A549 (cell line): Measurements from ENCODE around the gene PIK3CA. TPM values are rescaled to one million over a fixed set of nuclear protein-coding genes. Genes with fewer than 3 reads are reported as not detected.

ENCODE experiments used
- ATAC-seq, 2 experiments: fragments of 200-7000 bp in 1 of 2; fragments of >200 bp in 1 of 2; cut with Nextera tagmentation in 1 of 2; cut with Tn5 transposase in 1 of 2; 3 replicates each; pipeline versions ENCODE4 v1.8.0 to v1.9.1; 2018 to 2020; ENCODE audit warnings: mild to moderate bottlenecking in 1 of 2, moderate library complexity in 1 of 2
- CTCF ChIA-PET: fragments of 300-600 bp; sonication (Branson Sonifier 250); formaldehyde crosslinking; extraction: SDS; loops from one replicate; lab custom pipeline; 2021; ENCODE audit warnings: antibody characterized with exemption, inconsistent platforms; lab: Yijun Ruan, JAX
- POLR2A ChIA-PET: fragments of 350-600 bp; formaldehyde crosslinking; extraction: SDS; loops from one replicate; lab custom pipeline; 2021; ENCODE audit warnings: antibody characterized with exemption, inconsistent platforms; lab: Yijun Ruan, JAX
- DNase-seq, 2 experiments: peaks; one replicate each; pipeline versions ENCODE4 v3.0.0 to v3.0.0-alpha.2; 2011 to 2016; ENCODE audit warnings: low read depth in 1 of 2, low spot score in 1 of 2
- FAIRE-seq: peaks from 2 replicates; lab custom pipeline; 2011; peaks lifted over from hg19 to GRCh38; lab: Jason Lieb, UNC
- H3K27ac ChIP-seq, 2 experiments: fragments of >200 bp; sonication (Bioruptor Twin); formaldehyde crosslinking; 3 replicates each; pipeline ENCODE4 v1.5.1; 2016 to 2017
- H3K4me1 ChIP-seq: fragments of >200 bp; sonication (Bioruptor Twin); formaldehyde crosslinking; 3 replicates; pipeline ENCODE4 v1.6.1; 2016
- H3K4me2 ChIP-seq: fragments of >200 bp; sonication (Bioruptor Twin); formaldehyde crosslinking; 3 replicates; pipeline ENCODE4 v1.6.1; 2016
- H3K4me3 ChIP-seq: fragments of >200 bp; sonication (Bioruptor Twin); formaldehyde crosslinking; 3 replicates; pipeline ENCODE4 v1.5.1; 2016
- H3K9me3 ChIP-seq: fragments of >200 bp; sonication (Bioruptor Twin); formaldehyde crosslinking; 3 replicates; pipeline ENCODE4 v1.6.1; 2016
- BHLHE40 ChIP-seq: IDR thresholded peaks from 2 replicates; pipeline ENCODE4 v1.6.1; 2012; ENCODE audit warnings: low read depth, low read length, inconsistent platforms
- CBX2 ChIP-seq: fragments of 200-600 bp; sonication (generic); IDR thresholded peaks from 2 replicates; pipeline ENCODE4 v1.6.1; 2016; ENCODE audit warnings: low read depth, mild to moderate bottlenecking, borderline replicate concordance
- CHD2 ChIP-seq: fragments of 150-350 bp; IDR thresholded peaks from 2 replicates; pipeline ENCODE4 v1.6.1; 2014; ENCODE audit warnings: low read length; ENCODE audit not compliant: partially characterized antibody
- CHD4 ChIP-seq: fragments of 200-600 bp; sonication (generic); IDR thresholded peaks from 2 replicates; pipeline ENCODE4 v1.6.1; 2016; ENCODE audit warnings: antibody characterized with exemption, mild to moderate bottlenecking, borderline replicate concordance
- EHF ChIP-seq: fragments of 250-450 bp; sonication (Bioruptor Pico); IDR thresholded peaks from 2 replicates; pipeline ENCODE4 v1.5.0; 2020; ENCODE audit warnings: mild to moderate bottlenecking
- EP300 ChIP-seq, 2 experiments: fragments of >200 bp; sonication (Bioruptor Twin); formaldehyde crosslinking; IDR thresholded peaks; 2 replicates in 1 of 2; 3 replicates in 1 of 2; pipeline ENCODE4 v1.6.1; 2016 to 2017
- ESRRA ChIP-seq: fragments of 150-350 bp; IDR thresholded peaks from 2 replicates; pipeline ENCODE4 v1.6.1; 2014; ENCODE audit warnings: mild to moderate bottlenecking, low read length, borderline replicate concordance
- FOSL2 ChIP-seq, 2 experiments: fragments of 450-650 bp in 1 of 2; fragments of >200 bp in 1 of 2; sonication (Bioruptor Twin) in 1 of 2; formaldehyde crosslinking; IDR thresholded peaks; 2 replicates each; pipeline versions ENCODE4 v1.5.0 to v1.6.1; 2016 to 2020; ENCODE audit warnings: mild to moderate bottlenecking in 1 of 2, moderate library complexity in 1 of 2
- FOXS1 ChIP-seq: fragments of 250-450 bp; sonication (Bioruptor Pico); IDR thresholded peaks from 2 replicates; pipeline ENCODE4 v1.5.0; 2020; ENCODE audit warnings: mild to moderate bottlenecking, moderate library complexity
- GATA3 ChIP-seq: IDR thresholded peaks from 2 replicates; pipeline ENCODE4 v1.6.1; 2012; ENCODE audit warnings: borderline replicate concordance
- HEYL ChIP-seq: fragments of 250-450 bp; sonication (Bioruptor Pico); IDR thresholded peaks from 2 replicates; pipeline ENCODE4 v1.8.0; 2021; ENCODE audit warnings: mild to moderate bottlenecking, moderate library complexity
- HOXA7 ChIP-seq: fragments of 250-450 bp; sonication (Bioruptor Pico); IDR thresholded peaks from 2 replicates; pipeline ENCODE4 v1.5.0; 2020; ENCODE audit warnings: mild to moderate bottlenecking, moderate library complexity
- HOXB13 ChIP-seq: fragments of 250-450 bp; sonication (Bioruptor Pico); IDR thresholded peaks from 2 replicates; pipeline ENCODE4 v1.5.0; 2020; ENCODE audit warnings: low read depth, mild to moderate bottlenecking, moderate library complexity
- KDM1A ChIP-seq: fragments of 200-600 bp; sonication (generic); IDR thresholded peaks from 2 replicates; pipeline ENCODE4 v1.6.1; 2016; ENCODE audit warnings: low read depth, mild to moderate bottlenecking
- MYC ChIP-seq: IDR thresholded peaks from 2 replicates; pipeline ENCODE4 v1.6.1; 2012; ENCODE audit warnings: mild to moderate bottlenecking, inconsistent platforms, low read length, improper control_type of control experiment, borderline replicate concordance
- NFE2L2 ChIP-seq: fragments of 150-350 bp; conservative IDR thresholded peaks from 2 replicates; pipeline ENCODE4 v1.6.1; 2014; ENCODE audit warnings: low read length
- NR3C1 ChIP-seq: fragments of >200 bp; sonication (Bioruptor Twin); formaldehyde crosslinking; IDR thresholded peaks from 3 replicates; pipeline ENCODE4 v1.6.1; 2017
- PBX3 ChIP-seq: IDR thresholded peaks from 2 replicates; pipeline ENCODE4 v1.6.1; 2012
- POLR2AphosphoS2 ChIP-seq: conservative IDR thresholded peaks from 2 replicates; pipeline ENCODE4 v1.6.1; 2012; ENCODE audit warnings: low read length, improper control_type of control experiment, inconsistent platforms
- RNF2 ChIP-seq: fragments of 200-600 bp; sonication (generic); IDR thresholded peaks from 2 replicates; pipeline ENCODE4 v1.6.1; 2016; ENCODE audit warnings: low read depth, mild to moderate bottlenecking, antibody characterized with exemption, moderate library complexity, borderline replicate concordance
- SREBF2 ChIP-seq: fragments of 450-650 bp; IDR thresholded peaks from 2 replicates; pipeline ENCODE4 v1.6.1; 2014; ENCODE audit warnings: mild to moderate bottlenecking, moderate library complexity
- TP53 ChIP-seq: fragments of 250-450 bp; sonication (Bioruptor Pico); IDR thresholded peaks from 2 replicates; pipeline ENCODE4 v1.5.0; 2021; ENCODE audit warnings: mild to moderate bottlenecking, moderate library complexity
- ZC3H11A ChIP-seq: fragments of 450-650 bp; IDR thresholded peaks from 2 replicates; pipeline ENCODE4 v1.6.1; 2014; ENCODE audit warnings: antibody characterized with exemption, mild to moderate bottlenecking
- ZFP36 ChIP-seq: fragments of 450-650 bp; IDR thresholded peaks from 2 replicates; pipeline ENCODE4 v1.6.1; 2014; ENCODE audit warnings: borderline replicate concordance; ENCODE audit not compliant: partially characterized antibody
- ZNF302 ChIP-seq: fragments of 250-450 bp; sonication (Bioruptor Pico); IDR thresholded peaks from 2 replicates; pipeline ENCODE4 v1.9.0; 2021; ENCODE audit warnings: inconsistent platforms, mild to moderate bottlenecking, moderate library complexity
- WGBS: methylation state at CpG from one replicate; pipeline ENCODE4 v1.1.6; 2017; ENCODE audit errors: missing lambda C conversion rate; 5-methylcytosine and 5-hydroxymethylcytosine counted together
- polyA plus RNA-seq, 4 experiments: library from polyadenylated mRNA; depleted of rRNA in 3 of 4; stranded (reverse); fragments of >200 nt; fragmentation: RNase III in 1 of 4; extraction: RNeasy Plus Mini Kit Qiagen cat#74134 plus additional on column Dnase treatment in 1 of 4; gene quantifications; 2 replicates in 3 of 4; 3 replicates in 1 of 4; pipeline ENCODE4 v1.2.3, GENCODE V29; 2011 to 2017
- TF ChIP-seq, protein P1 (sequence below): fragments of >200 bp; sonication (Bioruptor Twin); formaldehyde crosslinking; IDR thresholded peaks from 2 replicates; pipeline ENCODE4 v1.6.1; 2016
- TF ChIP-seq, protein P2 (sequence below): fragments of 200-600 bp; sonication (generic); IDR thresholded peaks from 2 replicates; pipeline ENCODE4 v1.6.1; 2016; ENCODE audit warnings: antibody characterized with exemption, mild to moderate bottlenecking, moderate library complexity
- TF ChIP-seq, protein P3 (sequence below): IDR thresholded peaks from 2 replicates; pipeline ENCODE4 v1.6.1; 2012

Gene PIK3CA
- polyA plus RNA-seq, 2 of the 4 experiments (the other 2 are of a cell fraction), result 6.2 to 10.3 TPM

DNA sequence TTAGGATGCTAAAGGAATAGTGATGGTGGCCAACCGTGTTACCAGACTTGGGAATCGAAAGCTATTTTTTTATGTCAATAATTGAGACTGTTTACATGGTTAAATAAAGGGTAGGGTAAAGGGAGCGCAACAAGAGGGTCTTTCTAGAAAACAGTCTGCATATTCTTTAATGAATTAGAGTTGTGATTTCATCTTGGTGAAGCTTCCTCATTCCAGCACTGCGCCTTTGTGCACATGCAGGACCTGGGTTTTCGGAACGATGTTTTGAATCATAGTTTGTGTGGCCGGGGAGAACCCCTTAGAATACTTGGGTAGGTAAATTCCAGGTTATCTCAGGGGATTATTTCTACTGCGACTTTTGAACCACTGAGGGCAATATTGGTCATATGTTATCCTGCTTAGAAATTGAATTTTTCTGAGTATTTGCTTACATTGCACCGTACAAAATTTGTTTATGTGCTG lies 1.3 kb downstream of the PIK3CA start:
- H3K9me3 ChIP-seq, result no peaks in the 10 kb centered on the region
- peak overlapping the region; percentile 90 for H3K4me2 ChIP-seq
- CTCF ChIA-PET, result interaction anchor here (1.2 to 2.1 kb wide), 2 partner anchors 116 to 172 kb away, joined by 4 to 5 read pairs; no protein-coding TSS in a partner anchor
- no peak for ATAC-seq
- peak overlapping the region; percentile 97 for H3K4me3 ChIP-seq
- peak overlapping the region; percentile 96 to 97 for H3K27ac ChIP-seq
- TF ChIP-seq TP53 (CRISPR knock-in tag) (no peak), BHLHE40 (no peak), GATA3 (no peak), EHF (CRISPR knock-in tag) (no peak), HOXB13 (CRISPR knock-in tag) (no peak), ZNF302 (CRISPR knock-in tag) (no peak), KDM1A (no peak), ZFP36 (no peak)
- TF ChIP-seq, all 56 proteins: peak for 0
- POLR2A ChIA-PET, result interaction anchor here (1.0 kb wide), 1 partner anchor 80 kb away, joined by 4 read pairs; no protein-coding TSS in a partner anchor
- 0 out of 3 replicates have a peak, but pooled peaks cover 11% of the 10 kb centered on the region for H3K4me1 ChIP-seq
- DNase-seq, result no peak
- FAIRE-seq, result no peak
- WGBS, result 10% methylated on average over 9 of the region's 9 CpGs

- Histone ChIP-seq H3K4me1 (0 out of 3 replicates have a peak, but pooled peaks cover 11% of the 10 kb centered on the region), H3K9me3 (no peaks in the 10 kb centered on the region), H3K27ac (no peak overlapping the region; a peak in 1 of 6 replicates), H3K4me3 (peak overlapping the region; percentile 97), H3K4me2 (peak overlapping the region; percentile 90)
- FAIRE-seq, result no peak
- TF ChIP-seq CBX2 (no peak), SREBF2 (no peak), ESRRA (no peak), FOSL2 (IDR thresholded peaks at IDR 0.05) (no peak), FOSL2 (CRISPR knock-in tag; IDR thresholded peaks at IDR 0.05) (no peak), NFE2L2 (no peak)
- TF ChIP-seq, protein P1, sequence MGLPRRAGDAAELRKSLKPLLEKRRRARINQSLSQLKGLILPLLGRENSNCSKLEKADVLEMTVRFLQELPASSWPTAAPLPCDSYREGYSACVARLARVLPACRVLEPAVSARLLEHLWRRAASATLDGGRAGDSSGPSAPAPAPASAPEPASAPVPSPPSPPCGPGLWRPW, result no peak
- TF ChIP-seq, protein P2, sequence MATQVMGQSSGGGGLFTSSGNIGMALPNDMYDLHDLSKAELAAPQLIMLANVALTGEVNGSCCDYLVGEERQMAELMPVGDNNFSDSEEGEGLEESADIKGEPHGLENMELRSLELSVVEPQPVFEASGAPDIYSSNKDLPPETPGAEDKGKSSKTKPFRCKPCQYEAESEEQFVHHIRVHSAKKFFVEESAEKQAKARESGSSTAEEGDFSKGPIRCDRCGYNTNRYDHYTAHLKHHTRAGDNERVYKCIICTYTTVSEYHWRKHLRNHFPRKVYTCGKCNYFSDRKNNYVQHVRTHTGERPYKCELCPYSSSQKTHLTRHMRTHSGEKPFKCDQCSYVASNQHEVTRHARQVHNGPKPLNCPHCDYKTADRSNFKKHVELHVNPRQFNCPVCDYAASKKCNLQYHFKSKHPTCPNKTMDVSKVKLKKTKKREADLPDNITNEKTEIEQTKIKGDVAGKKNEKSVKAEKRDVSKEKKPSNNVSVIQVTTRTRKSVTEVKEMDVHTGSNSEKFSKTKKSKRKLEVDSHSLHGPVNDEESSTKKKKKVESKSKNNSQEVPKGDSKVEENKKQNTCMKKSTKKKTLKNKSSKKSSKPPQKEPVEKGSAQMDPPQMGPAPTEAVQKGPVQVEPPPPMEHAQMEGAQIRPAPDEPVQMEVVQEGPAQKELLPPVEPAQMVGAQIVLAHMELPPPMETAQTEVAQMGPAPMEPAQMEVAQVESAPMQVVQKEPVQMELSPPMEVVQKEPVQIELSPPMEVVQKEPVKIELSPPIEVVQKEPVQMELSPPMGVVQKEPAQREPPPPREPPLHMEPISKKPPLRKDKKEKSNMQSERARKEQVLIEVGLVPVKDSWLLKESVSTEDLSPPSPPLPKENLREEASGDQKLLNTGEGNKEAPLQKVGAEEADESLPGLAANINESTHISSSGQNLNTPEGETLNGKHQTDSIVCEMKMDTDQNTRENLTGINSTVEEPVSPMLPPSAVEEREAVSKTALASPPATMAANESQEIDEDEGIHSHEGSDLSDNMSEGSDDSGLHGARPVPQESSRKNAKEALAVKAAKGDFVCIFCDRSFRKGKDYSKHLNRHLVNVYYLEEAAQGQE, result no peak
- 83% methylated on average over 4 of the region's 4 CpGs for WGBS
- CTCF ChIA-PET, result interaction anchor here (2.1 kb wide), 1 partner anchor 116 kb away, joined by 5 read pairs; no protein-coding TSS in a partner anchor
- no peak for ATAC-seq
- no peak for DNase-seq
- POLR2A ChIA-PET, result no interaction called here
Measured at GRCh38 chr3:179149951-179150350, 1.8 kb downstream of the PIK3CA start.

DNA sequence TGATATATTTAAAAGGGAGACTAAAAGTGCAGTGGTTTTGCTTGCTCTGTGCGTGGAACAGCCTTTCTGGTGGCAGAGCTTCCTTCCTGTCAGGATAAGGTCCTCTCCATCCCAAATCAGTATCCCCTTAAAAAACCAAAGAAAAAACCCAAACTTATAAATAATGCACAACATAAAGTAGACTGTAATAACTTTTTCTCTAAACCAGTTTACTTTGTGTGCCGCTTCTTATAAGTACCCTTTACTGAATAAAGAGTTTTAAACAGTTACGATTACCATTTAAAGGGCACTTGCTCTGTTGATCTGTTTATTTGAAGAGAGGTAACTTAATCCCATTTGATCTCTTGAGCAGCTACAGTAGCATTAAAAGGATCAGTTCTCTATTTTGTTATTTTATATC lies 2.5 kb downstream of the PIK3CA start:
- TF ChIP-seq, protein P1, result no peak
- no peak for TF ChIP-seq PBX3
- TF ChIP-seq NR3C1, result no peak
- TF ChIP-seq, protein P3, sequence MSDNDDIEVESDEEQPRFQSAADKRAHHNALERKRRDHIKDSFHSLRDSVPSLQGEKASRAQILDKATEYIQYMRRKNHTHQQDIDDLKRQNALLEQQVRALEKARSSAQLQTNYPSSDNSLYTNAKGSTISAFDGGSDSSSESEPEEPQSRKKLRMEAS, result no peak
- TF ChIP-seq CHD2, result no peak
- TF ChIP-seq RNF2, result no peak
- no peak for TF ChIP-seq MYC
- TF ChIP-seq ESRRA, result no peak
- no peak for TF ChIP-seq HEYL (CRISPR knock-in tag)
- TF ChIP-seq CHD4, result no peak
- no peak for TF ChIP-seq FOSL2 (IDR thresholded peaks at IDR 0.05)
- no peak for TF ChIP-seq FOSL2 (CRISPR knock-in tag; IDR thresholded peaks at IDR 0.05)
- TF ChIP-seq FOXS1 (CRISPR knock-in tag), result no peak
- TF ChIP-seq POLR2AphosphoS2, result no peak
- no peak for TF ChIP-seq ZC3H11A
- TF ChIP-seq HOXA7 (CRISPR knock-in tag), result no peak
- TF ChIP-seq EP300 (IDR thresholded peaks at IDR 0.05), result no peak
- POLR2A ChIA-PET, result no interaction called here
- FAIRE-seq, result no peak
- 88% methylated on average over 3 of the region's 3 CpGs for WGBS
- H3K4me2 ChIP-seq, result no peak overlapping the region; the same call in 2 of the 3 replicates
- CTCF ChIA-PET, result no interaction called here
- DNase-seq, result no peak
- no peak for ATAC-seq
- H3K4me1 ChIP-seq, result 0 out of 3 replicates have a peak, but pooled peaks cover 11% of the 10 kb centered on the region
- no peak overlapping the region for H3K4me3 ChIP-seq
- no peaks in the 10 kb centered on the region for H3K9me3 ChIP-seq
- H3K27ac ChIP-seq, result no peak overlapping the region
